SK-N-SH (cell line): ENCODE results near the gene THSD7A.

Experiments used
- EZH2phosphoT487 ChIP-seq: fragments of 200-600 bp; sonication (generic); IDR thresholded peaks from 2 replicates; pipeline ENCODE4 v1.6.1; 2017; ENCODE audit warnings: low read depth, mixed run types, mild to moderate bottlenecking, antibody characterized with exemption, moderate library complexity, borderline replicate concordance
- JUND ChIP-seq: IDR thresholded peaks from 2 replicates; pipeline ENCODE4 v1.4.0; 2012
- TF ChIP-seq, protein P1 (sequence below): fragments of 200-600 bp; sonication (generic); IDR thresholded peaks from 2 replicates; pipeline ENCODE4 v1.6.1; 2017; ENCODE audit warnings: antibody characterized with exemption, mild to moderate bottlenecking, moderate library complexity
- TF ChIP-seq, protein P2 (sequence below): fragments of 150-350 bp; IDR thresholded peaks from 2 replicates; pipeline ENCODE4 v1.6.1; 2016; ENCODE audit warnings: mild to moderate bottlenecking, low read depth, low read length

DNA sequence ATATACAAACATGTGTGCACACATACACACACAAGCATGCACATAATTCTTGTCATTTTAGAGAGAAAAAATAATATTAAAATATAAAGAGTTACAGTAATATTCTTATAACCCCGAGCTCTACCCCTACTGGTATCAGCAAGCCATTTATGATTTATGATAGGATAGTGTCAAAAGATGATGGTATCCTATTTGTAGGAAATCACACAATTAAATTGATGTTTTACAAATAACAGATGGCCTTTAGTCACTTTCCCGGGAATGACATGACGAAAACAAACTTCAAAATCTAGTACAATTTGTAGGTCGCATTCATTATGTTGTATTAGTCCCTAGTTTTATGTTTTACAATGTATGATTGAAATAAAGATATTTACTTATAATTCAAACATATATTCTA lies 36.8 kb downstream of the THSD7A start:
- TF ChIP-seq JUND (no peak), EZH2phosphoT487 (no peak)
- TF ChIP-seq, protein P1, sequence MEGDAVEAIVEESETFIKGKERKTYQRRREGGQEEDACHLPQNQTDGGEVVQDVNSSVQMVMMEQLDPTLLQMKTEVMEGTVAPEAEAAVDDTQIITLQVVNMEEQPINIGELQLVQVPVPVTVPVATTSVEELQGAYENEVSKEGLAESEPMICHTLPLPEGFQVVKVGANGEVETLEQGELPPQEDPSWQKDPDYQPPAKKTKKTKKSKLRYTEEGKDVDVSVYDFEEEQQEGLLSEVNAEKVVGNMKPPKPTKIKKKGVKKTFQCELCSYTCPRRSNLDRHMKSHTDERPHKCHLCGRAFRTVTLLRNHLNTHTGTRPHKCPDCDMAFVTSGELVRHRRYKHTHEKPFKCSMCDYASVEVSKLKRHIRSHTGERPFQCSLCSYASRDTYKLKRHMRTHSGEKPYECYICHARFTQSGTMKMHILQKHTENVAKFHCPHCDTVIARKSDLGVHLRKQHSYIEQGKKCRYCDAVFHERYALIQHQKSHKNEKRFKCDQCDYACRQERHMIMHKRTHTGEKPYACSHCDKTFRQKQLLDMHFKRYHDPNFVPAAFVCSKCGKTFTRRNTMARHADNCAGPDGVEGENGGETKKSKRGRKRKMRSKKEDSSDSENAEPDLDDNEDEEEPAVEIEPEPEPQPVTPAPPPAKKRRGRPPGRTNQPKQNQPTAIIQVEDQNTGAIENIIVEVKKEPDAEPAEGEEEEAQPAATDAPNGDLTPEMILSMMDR, result no peak
- TF ChIP-seq, protein P2, sequence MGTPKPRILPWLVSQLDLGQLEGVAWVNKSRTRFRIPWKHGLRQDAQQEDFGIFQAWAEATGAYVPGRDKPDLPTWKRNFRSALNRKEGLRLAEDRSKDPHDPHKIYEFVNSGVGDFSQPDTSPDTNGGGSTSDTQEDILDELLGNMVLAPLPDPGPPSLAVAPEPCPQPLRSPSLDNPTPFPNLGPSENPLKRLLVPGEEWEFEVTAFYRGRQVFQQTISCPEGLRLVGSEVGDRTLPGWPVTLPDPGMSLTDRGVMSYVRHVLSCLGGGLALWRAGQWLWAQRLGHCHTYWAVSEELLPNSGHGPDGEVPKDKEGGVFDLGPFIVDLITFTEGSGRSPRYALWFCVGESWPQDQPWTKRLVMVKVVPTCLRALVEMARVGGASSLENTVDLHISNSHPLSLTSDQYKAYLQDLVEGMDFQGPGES, result no peak
